ENCODE measurements around the gene MYCBP. TPM values are rescaled to one million over a fixed set of nuclear protein-coding genes. Genes with fewer than 3 reads are reported as not detected.

MYCBP gene
- total and polyA plus RNA-seq, 4 donors: 7.8 to 21.2 (median 10.3) TPM

GRCh38 chr1:38829368-38829767 is 43.8 kb downstream of the MYCBP start:
- H3K27ac ChIP-seq (ENCODE audit: low read depth in 1 of 2, low read length in 2 of 2): no peak overlapping the region
- TF ChIP-seq HNF4G (IDR thresholded peaks at IDR 0.05) (no peak), ATF3 (IDR thresholded peaks at IDR 0.05) (no peak), ZBTB33 (IDR thresholded peaks at IDR 0.05) (no peak), GABPA (IDR thresholded peaks at IDR 0.05 in 1 of 2, conservative IDR thresholded peaks at IDR 0.05 in 1 of 2) (no peak), JUND (IDR thresholded peaks at IDR 0.05) (no peak), RAD21 (IDR thresholded peaks at IDR 0.05) (no peak)
- 36% methylated on average over 1 of the region's 1 CpG for WGBS

GRCh38 chr1:38827318-38827717 is 45.8 kb downstream of the MYCBP start:
- 79% methylated on average over 2 of the region's 2 CpGs for WGBS
- no peaks in the 10 kb centered on the region for H3K9me3 ChIP-seq (ENCODE audit: control insufficient read depth in 4 of 4, low read length in 3 of 4)
- H3K4me3 ChIP-seq (ENCODE audit: low read depth in 1 of 3, low read length in 3 of 3): no peak overlapping the region
- no peak for TF ChIP-seq ATF3 (IDR thresholded peaks at IDR 0.05)
- no peak for TF ChIP-seq HNF4G (IDR thresholded peaks at IDR 0.05)
- TF ChIP-seq JUND (IDR thresholded peaks at IDR 0.05): no peak
- TF ChIP-seq SP1 (IDR thresholded peaks at IDR 0.05): no peak
- no peak for TF ChIP-seq NR2F2 (IDR thresholded peaks at IDR 0.05)
- no peak for TF ChIP-seq HNF4A (conservative IDR thresholded peaks at IDR 0.05)
- no peak for TF ChIP-seq EGR1 (IDR thresholded peaks at IDR 0.05; ENCODE audit: low read depth in 2 of 2)
- TF ChIP-seq GABPA (IDR thresholded peaks at IDR 0.05 in 1 of 2, conservative IDR thresholded peaks at IDR 0.05 in 1 of 2): no peak
- no peak for TF ChIP-seq YY1 (IDR thresholded peaks at IDR 0.05)
- no peak for TF ChIP-seq ZBTB33 (IDR thresholded peaks at IDR 0.05)
- no peak for TF ChIP-seq FOXA2 (IDR thresholded peaks at IDR 0.05)
- TF ChIP-seq REST (IDR thresholded peaks at IDR 0.05): no peak
- no peak overlapping the region for H3K27ac ChIP-seq (ENCODE audit: low read depth in 1 of 2, low read length in 2 of 2)
- no peak for DNase-seq (ENCODE audit: low spot score)
- peaks cover 0 to 4% (median 0%) of the 10 kb centered on the region in 4 donors for H3K27me3 ChIP-seq (ENCODE audit: control insufficient read depth in 4 of 4, insufficient read depth in 4 of 4, low read length in 3 of 4)
- H3K9ac ChIP-seq (ENCODE audit: low read depth in 1 of 2, low read length in 2 of 2): no peak overlapping the region
- no peaks in the 10 kb centered on the region for H3K36me3 ChIP-seq (ENCODE audit: control insufficient read depth in 4 of 4, insufficient read depth in 3 of 4, low read depth in 1 of 4, low read length in 3 of 4)
- H3K4me1 ChIP-seq (ENCODE audit: control insufficient read depth in 4 of 4, insufficient read depth in 4 of 4, low read length in 3 of 4): no peaks in the 10 kb centered on the region

More at GRCh38 chr1:38829368-38829767, 43.8 kb downstream of the MYCBP start:
- peaks cover 0 to 4% (median 0%) of the 10 kb centered on the region in 4 donors for H3K27me3 ChIP-seq (ENCODE audit: control insufficient read depth in 4 of 4, insufficient read depth in 4 of 4, low read length in 3 of 4)
- no peaks in the 10 kb centered on the region for H3K9me3 ChIP-seq (ENCODE audit: control insufficient read depth in 4 of 4, low read length in 3 of 4)
- H3K4me3 ChIP-seq (ENCODE audit: low read depth in 1 of 3, low read length in 3 of 3): no peak overlapping the region
- no peaks in the 10 kb centered on the region for H3K4me1 ChIP-seq (ENCODE audit: control insufficient read depth in 4 of 4, insufficient read depth in 4 of 4, low read length in 3 of 4)
- no peaks in the 10 kb centered on the region for H3K36me3 ChIP-seq (ENCODE audit: control insufficient read depth in 4 of 4, insufficient read depth in 3 of 4, low read depth in 1 of 4, low read length in 3 of 4)
- H3K9ac ChIP-seq (ENCODE audit: low read depth in 1 of 2, low read length in 2 of 2): no peak overlapping the region
- no peak for DNase-seq (ENCODE audit: low spot score)

Data from liver (tissue), 9 donors.